Tibial nerve (tissue), 4 donors: ENCODE data around the gene PGGHG. TPM values are rescaled to one million over a fixed set of nuclear protein-coding genes. Genes with fewer than 3 reads are reported as not detected.
"Not testable (repeated sequence)": the region's sequence is repeated elsewhere in the genome, so short reads cannot be mapped to it uniquely, and the experiment has no call there.

Source experiments
- DNase-seq, 2 donors: peaks; one replicate each; pipeline ENCODE4 v3.0.0-alpha.2; 2019; ENCODE audit warnings: low spot score in 2 of 2
- H3K27ac ChIP-seq, 4 donors: fragments of 200-600 bp; sonication (generic) in 3 of 4; one replicate each; pipeline ENCODE4 v1.5.1; 2017 to 2019; ENCODE audit warnings: mild to moderate bottlenecking in 1 of 4
- H3K27me3 ChIP-seq, 2 donors: fragments of 200-600 bp; sonication (generic) in 1 of 2; one replicate each; pipeline versions ENCODE4 v1.5.1 to v1.6.0; 2017 to 2019
- H3K36me3 ChIP-seq, 3 donors: fragments of 200-600 bp; sonication (generic); one replicate each; pipeline ENCODE4 v1.5.1; 2018 to 2019
- H3K4me1 ChIP-seq, 4 donors: fragments of 200-600 bp; sonication (generic) in 3 of 4; one replicate each; pipeline ENCODE4 v1.5.1; 2017 to 2019
- H3K4me3 ChIP-seq, 4 donors: fragments of 200-600 bp; sonication (generic) in 3 of 4; one replicate each; pipeline ENCODE4 v1.5.1; 2017 to 2019; ENCODE audit warnings: mild to moderate bottlenecking in 1 of 4, moderate library complexity in 1 of 4
- H3K9me3 ChIP-seq, 4 donors: fragments of 200-600 bp; sonication (generic) in 3 of 4; one replicate each; pipeline ENCODE4 v1.5.1; 2017 to 2019
- EP300 ChIP-seq, 2 donors: sonication (generic); formaldehyde crosslinking; IDR thresholded peaks; one replicate each; pipeline ENCODE4 v1.6.1; 2017; ENCODE audit warnings: antibody characterized with exemption in 2 of 2, mild to moderate bottlenecking in 1 of 2
- POLR2A ChIP-seq, 2 donors: fragments of 450-650 bp; IDR thresholded peaks; one replicate each; pipeline ENCODE4 v1.6.1; 2017; ENCODE audit warnings: antibody characterized with exemption in 2 of 2, mild to moderate bottlenecking in 2 of 2, moderate library complexity in 2 of 2
- WGBS, 2 donors: methylation state at CpG; one replicate each; pipeline ENCODE4 v1.1.5; 2018; 5-methylcytosine and 5-hydroxymethylcytosine counted together
- total RNA-seq, 4 donors: library from RNA; depleted of rRNA; stranded (reverse); fragments of >200 nt; gene quantifications; one replicate each; pipeline ENCODE4 v1.1.0, GENCODE V29; 2016
- TF ChIP-seq, protein P1 (sequence below), 5 experiments: fragments of 200-600 bp in 3 of 5; fragments of 450-650 bp in 2 of 5; sonication (generic) in 3 of 5; IDR thresholded peaks; one replicate each; pipeline ENCODE4 v1.5.1; 2016 to 2019; ENCODE audit warnings: antibody characterized with exemption in 5 of 5, mild to moderate bottlenecking in 3 of 5, moderate library complexity in 2 of 5

Gene PGGHG
- total RNA-seq, 4 donors from 2014 or later, result 43.7 to 166 (median 55.6) TPM

DNA sequence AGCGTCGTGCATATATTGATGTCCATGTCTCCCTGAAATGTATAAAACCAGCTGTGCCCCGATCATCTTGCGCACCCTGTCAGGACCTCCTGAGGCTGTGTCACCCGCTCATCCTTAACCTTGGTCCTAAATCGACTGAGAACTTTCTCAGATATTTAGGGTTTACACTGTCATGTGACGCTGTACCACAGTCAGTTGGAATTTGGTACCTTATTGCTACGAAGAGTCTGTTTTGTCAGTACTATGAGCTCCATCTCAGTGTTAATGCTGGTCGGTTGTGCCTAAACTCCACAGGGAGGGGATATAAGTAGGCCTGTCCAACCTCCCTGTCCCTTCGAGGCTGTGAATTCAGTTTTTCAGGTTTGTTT lies 16.9 kb downstream of the PGGHG start:
- Histone ChIP-seq H3K27ac (peak overlapping the region in 3 of 4 donors; percentile 80 to 94 (median 94)), H3K27me3 (peaks cover 0 to 1% of the 10 kb centered on the region in 2 donors), H3K36me3 (no peaks in the 10 kb centered on the region), H3K9me3 (no peaks in the 10 kb centered on the region), H3K4me1 (peaks cover 0 to 46% (median 26%) of the 10 kb centered on the region in 4 donors), H3K4me3 (no peak overlapping the region)
- WGBS, 2 donors, result 74 to 75% methylated on average over 10 of the region's 10 CpGs
- TF ChIP-seq, protein P1, sequence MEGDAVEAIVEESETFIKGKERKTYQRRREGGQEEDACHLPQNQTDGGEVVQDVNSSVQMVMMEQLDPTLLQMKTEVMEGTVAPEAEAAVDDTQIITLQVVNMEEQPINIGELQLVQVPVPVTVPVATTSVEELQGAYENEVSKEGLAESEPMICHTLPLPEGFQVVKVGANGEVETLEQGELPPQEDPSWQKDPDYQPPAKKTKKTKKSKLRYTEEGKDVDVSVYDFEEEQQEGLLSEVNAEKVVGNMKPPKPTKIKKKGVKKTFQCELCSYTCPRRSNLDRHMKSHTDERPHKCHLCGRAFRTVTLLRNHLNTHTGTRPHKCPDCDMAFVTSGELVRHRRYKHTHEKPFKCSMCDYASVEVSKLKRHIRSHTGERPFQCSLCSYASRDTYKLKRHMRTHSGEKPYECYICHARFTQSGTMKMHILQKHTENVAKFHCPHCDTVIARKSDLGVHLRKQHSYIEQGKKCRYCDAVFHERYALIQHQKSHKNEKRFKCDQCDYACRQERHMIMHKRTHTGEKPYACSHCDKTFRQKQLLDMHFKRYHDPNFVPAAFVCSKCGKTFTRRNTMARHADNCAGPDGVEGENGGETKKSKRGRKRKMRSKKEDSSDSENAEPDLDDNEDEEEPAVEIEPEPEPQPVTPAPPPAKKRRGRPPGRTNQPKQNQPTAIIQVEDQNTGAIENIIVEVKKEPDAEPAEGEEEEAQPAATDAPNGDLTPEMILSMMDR (IDR thresholded peaks at IDR 0.05), result no peak
- no peak for TF ChIP-seq POLR2A (IDR thresholded peaks at IDR 0.05)
- no peak for TF ChIP-seq EP300 (IDR thresholded peaks at IDR 0.05)
- no peak for DNase-seq

DNA sequence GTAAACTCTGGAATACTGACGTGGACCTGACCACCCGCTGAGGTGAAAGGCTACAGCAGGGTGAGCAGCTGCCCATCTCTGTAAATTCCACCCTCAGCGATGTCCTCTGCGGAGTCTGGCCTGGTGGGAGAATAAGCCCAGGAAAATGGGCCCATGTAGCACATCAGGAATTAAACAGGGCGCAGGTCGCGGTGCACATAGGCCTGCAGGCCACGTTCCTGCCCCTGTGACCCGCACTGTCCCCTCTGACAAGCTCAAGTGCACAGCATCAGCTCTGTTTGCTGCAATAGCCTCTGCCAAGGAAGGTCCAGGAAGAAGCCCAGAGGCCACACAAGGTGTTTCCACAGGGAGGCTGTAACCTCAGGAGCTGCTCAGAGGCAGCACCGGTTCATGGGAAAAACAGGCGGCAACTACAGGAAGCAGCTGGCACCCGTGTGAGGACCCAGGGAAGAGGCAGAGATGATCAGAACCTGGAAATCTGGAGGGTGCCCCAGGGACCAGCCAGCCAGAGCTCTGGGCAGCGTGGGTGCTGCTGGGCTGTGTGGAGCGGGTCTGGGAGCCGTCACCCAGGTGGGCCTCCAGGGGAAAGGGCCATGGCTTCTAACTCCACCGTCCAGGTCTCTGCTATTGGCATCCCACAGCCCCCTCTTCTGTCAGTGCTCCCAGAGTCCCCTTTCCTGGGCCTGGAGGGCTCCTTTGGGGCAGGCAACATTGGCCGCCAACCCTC lies 17.9 kb downstream of the PGGHG start:
- Histone ChIP-seq H3K36me3 (no peaks in the 10 kb centered on the region), H3K9me3 (no peaks in the 10 kb centered on the region), H3K4me1 (peaks cover 0 to 49% (median 27%) of the 10 kb centered on the region in 4 donors), H3K27ac (peak overlapping the region; percentile 17 to 94 (median 87)), H3K4me3 (no peak overlapping the region), H3K27me3 (no peaks in the 10 kb centered on the region)
- TF ChIP-seq EP300 (IDR thresholded peaks at IDR 0.05) (no peak), POLR2A (IDR thresholded peaks at IDR 0.05) (no peak)
- TF ChIP-seq, protein P1 (IDR thresholded peaks at IDR 0.05), result no peak
- no peak for DNase-seq
- 84 to 88% methylated on average over 17 of the region's 17 CpGs for WGBS, 2 donors

DNA sequence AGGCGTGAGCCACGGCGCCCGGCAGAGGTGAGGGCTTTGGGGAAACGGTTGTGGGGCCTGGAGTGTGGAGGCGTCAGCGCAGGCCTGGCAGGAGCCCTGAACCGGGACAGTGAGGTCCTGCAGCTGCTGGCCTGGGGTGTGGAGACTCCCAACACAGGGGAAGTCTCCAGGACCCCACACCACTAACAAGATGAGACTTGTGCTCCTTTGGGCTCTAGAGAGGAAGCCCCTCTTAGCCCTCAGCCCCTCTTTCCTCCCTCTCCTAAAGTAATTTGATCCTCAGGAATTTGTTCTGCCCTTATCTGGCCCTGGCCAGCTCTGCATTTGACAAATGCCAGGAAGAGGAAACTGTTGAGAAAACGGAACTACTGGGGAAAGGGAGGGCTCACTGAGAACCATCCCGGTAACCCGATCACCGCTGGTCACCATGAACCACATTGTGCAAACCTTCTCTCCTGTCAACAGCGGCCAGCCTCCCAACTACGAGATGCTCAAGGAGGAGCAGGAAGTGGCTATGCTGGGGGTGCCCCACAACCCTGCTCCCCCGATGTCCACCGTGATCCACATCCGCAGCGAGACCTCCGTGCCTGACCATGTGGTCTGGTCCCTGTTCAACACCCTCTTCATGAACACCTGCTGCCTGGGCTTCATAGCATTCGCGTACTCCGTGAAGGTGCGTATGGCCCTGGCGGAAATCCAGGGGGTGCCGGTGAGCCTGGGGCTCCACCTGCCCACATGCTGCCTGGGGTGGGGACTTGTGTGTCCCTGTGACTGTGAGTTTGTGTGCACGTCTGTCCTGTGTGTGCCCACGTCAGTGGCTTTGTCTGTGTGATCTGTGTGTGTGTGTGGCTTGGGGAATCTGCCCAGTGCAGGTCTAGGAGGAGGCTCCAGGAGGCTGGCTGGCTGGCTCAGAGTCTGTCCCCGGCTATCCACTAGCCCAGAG lies 19.1 kb downstream of the PGGHG start, which contains the start of gene IFITM2:
TSS of gene IFITM2 (plus strand) at position 51 of the 943 bp plus-strand sequence. CDS start at position 428, 377 bp downstream.
- H3K4me1 ChIP-seq, result peaks cover 0 to 61% (median 39%) of the 10 kb centered on the region in 4 donors
- peak within 1 kb of the TSS; percentile 33 to 58 (median 48) for H3K4me3 ChIP-seq
- WGBS, 2 donors, result 0% methylated on average over 7 to 12 of the region's 28 CpGs
- H3K9me3 ChIP-seq, H3K27me3 ChIP-seq, H3K36me3 ChIP-seq: not testable (repeated sequence)
- TF ChIP-seq POLR2A (IDR thresholded peaks at IDR 0.05) (peak; percentile 67 to 75), EP300 (IDR thresholded peaks at IDR 0.05) (peak in 1 of 2 donors; percentile 92)
- TF ChIP-seq, protein P1 (IDR thresholded peaks at IDR 0.05), result peak in 4 of 5 experiments; percentile 12 to 38 (median 28)
- DNase-seq, result peak; percentile 77
- peak within 1 kb of the TSS; percentile 73 to 94 (median 87) for H3K27ac ChIP-seq

DNA sequence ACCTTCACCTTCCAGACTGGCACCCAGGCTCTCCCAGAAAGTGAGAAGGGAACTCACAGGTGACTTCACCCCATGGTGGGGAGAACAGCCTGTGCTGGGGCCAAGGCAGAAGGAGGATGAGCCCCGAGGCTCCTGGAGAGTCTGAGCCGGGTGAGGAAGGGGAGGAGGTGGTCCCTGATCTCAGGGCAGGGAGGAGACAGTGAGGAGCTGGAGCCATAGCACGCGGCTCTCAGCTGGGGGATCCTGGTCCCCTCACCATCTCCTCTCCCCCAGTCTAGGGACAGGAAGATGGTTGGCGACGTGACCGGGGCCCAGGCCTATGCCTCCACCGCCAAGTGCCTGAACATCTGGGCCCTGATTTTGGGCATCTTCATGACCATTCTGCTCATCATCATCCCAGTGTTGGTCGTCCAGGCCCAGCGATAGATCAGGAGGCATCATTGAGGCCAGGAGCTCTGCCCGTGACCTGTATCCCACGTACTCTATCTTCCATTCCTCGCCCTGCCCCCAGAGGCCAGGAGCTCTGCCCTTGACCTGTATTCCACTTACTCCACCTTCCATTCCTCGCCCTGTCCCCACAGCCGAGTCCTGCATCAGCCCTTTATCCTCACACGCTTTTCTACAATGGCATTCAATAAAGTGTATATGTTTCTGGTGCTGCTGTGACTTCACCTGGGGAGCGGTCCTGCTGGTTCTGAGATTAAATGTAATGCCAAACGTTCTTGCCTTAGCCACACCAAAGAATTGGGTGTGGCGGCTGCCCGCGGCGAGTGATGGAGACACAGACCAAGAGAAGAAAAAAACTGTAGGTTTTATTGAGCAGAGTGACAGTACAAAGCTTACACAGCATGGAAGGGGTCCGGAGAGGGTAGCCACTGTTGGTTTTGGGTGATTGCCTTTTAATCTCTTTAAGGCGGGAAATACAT lies 20.1 kb downstream of the PGGHG start:
- not testable (repeated sequence) for DNase-seq
- 28 to 29% methylated on average over 22 to 23 of the region's 24 CpGs for WGBS, 2 donors

More for the DNA sequence above, 20.1 kb downstream of the PGGHG start:
- Histone ChIP-seq H3K4me3 (peak overlapping the region; percentile 33 to 58 (median 48)), H3K4me1 (peaks cover 0 to 68% (median 42%) of the 10 kb centered on the region in 4 donors), H3K27ac (peak overlapping the region; percentile 73 to 94 (median 87))
- H3K36me3 ChIP-seq, H3K9me3 ChIP-seq, H3K27me3 ChIP-seq: not testable (repeated sequence)
